MM.1S (cell line): ENCODE results near the gene SNX24.
A peak's percentile ranks its signal among the peaks of the same experiment; 100 is the strongest.

Source experiments
- DNase-seq: peaks from one replicate; pipeline ENCODE4 v3.0.0-alpha.2; 2015
- H2AFZ ChIP-seq: fragments of 300-600 bp; sonication (generic); 2 replicates; pipeline ENCODE4 v1.6.0; 2016; ENCODE audit warnings: antibody characterized with exemption, low read length
- H3F3A ChIP-seq: fragments of 300-600 bp; sonication (generic); 2 replicates; pipeline ENCODE4 v1.6.1; 2016; ENCODE audit warnings: mild to moderate bottlenecking, antibody characterized with exemption, low read length, moderate library complexity, mixed read lengths; ENCODE audit not compliant: insufficient read depth
- H3K27ac ChIP-seq: fragments of 300-600 bp; sonication (generic); 2 replicates; pipeline ENCODE4 v1.5.1; 2016; ENCODE audit warnings: mild to moderate bottlenecking, low read length
- H3K27me3 ChIP-seq: fragments of 300-600 bp; sonication (generic); replicated peaks from 2 replicates; pipeline ENCODE4 v1.6.0; 2016; ENCODE audit warnings: low read length; ENCODE audit not compliant: insufficient read depth
- H3K36me3 ChIP-seq: fragments of 300-600 bp; sonication (generic); replicated peaks from 2 replicates; pipeline ENCODE4 v1.6.1; 2016; ENCODE audit warnings: mild to moderate bottlenecking, low read length, mixed read lengths; ENCODE audit not compliant: insufficient read depth
- H3K4me1 ChIP-seq: fragments of 300-600 bp; sonication (generic); 2 replicates; pipeline ENCODE4 v1.6.1; 2016; ENCODE audit warnings: low read length, mixed read lengths
- H3K4me2 ChIP-seq: fragments of 300-600 bp; sonication (generic); 2 replicates; pipeline ENCODE4 v1.6.0; 2016; ENCODE audit warnings: low read depth, low read length
- H3K4me3 ChIP-seq: fragments of 300-600 bp; sonication (generic); 2 replicates; pipeline ENCODE4 v1.5.1; 2016; ENCODE audit warnings: low read length, mixed read lengths
- H3K79me2 ChIP-seq: fragments of 300-600 bp; sonication (generic); 2 replicates; pipeline ENCODE4 v1.6.1; 2016; ENCODE audit warnings: mixed run types, low read length, mixed read lengths
- H3K9ac ChIP-seq: fragments of 300-600 bp; sonication (generic); 2 replicates; pipeline ENCODE4 v1.6.1; 2016; ENCODE audit warnings: low read length, mixed read lengths
- H3K9me2 ChIP-seq: fragments of 300-600 bp; sonication (generic); replicated peaks from 2 replicates; pipeline ENCODE4 v1.6.1; 2016; ENCODE audit warnings: mild to moderate bottlenecking, low read length, mixed read lengths; ENCODE audit not compliant: insufficient read depth
- H3K9me3 ChIP-seq: fragments of 300-600 bp; sonication (generic); replicated peaks from 2 replicates; pipeline ENCODE4 v1.6.1; 2016; ENCODE audit warnings: mild to moderate bottlenecking, low read length, mixed read lengths; ENCODE audit not compliant: insufficient read depth
- H4K20me1 ChIP-seq: fragments of 300-600 bp; sonication (generic); 2 replicates; pipeline ENCODE4 v1.6.1; 2016; ENCODE audit warnings: mild to moderate bottlenecking, low read length, moderate library complexity, mixed read lengths; ENCODE audit not compliant: insufficient read depth
- EZH2 ChIP-seq: fragments of 300-600 bp; sonication (generic); optimal IDR thresholded peaks from 2 replicates; pipeline ENCODE3; 2017; ENCODE audit warnings: low read depth, mild to moderate bottlenecking, antibody characterized with exemption, low read length, mixed read lengths
- EZH2phosphoT487 ChIP-seq: fragments of 300-600 bp; sonication (generic); IDR thresholded peaks from 2 replicates; pipeline ENCODE4 v1.6.1; 2018; ENCODE audit warnings: antibody characterized with exemption, low read length
- TF ChIP-seq, protein P1 (sequence below): fragments of 300-600 bp; sonication (generic); IDR thresholded peaks from 2 replicates; pipeline ENCODE4 v1.5.1; 2016; ENCODE audit warnings: antibody characterized with exemption, low read length, mixed read lengths

The SNX24 gene

DNA sequence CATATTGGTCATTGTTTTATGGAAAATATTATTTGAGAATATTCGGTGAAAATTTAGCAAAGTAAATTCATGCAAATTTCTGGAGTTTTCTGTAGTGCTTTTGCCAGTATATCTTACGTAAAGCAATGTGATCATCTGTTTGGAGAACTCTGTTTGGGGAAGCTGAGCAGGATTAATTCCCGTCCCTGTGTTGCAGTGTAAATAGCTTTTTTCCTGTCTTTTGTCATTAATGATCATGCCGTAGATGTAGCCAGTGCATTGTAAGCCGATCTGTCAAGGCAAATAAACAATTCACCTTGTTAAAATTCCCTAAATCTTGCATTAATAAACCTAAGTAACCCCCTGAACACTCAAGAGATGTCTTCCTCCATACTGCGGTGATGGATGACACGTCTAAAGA, 151.9 kb downstream of the SNX24 start:
- no peak overlapping the region for H3K27ac ChIP-seq
- H3K4me2 ChIP-seq, result no peak overlapping the region
- H3K9ac ChIP-seq, result no peak overlapping the region
- DNase-seq, result no peak
- H2AFZ ChIP-seq, result no peak overlapping the region
- no peaks in the 10 kb centered on the region for H3K9me2 ChIP-seq
- H3K9me3 ChIP-seq, result no peaks in the 10 kb centered on the region
- no peaks in the 10 kb centered on the region for H3K36me3 ChIP-seq
- TF ChIP-seq EZH2 (no peak), EZH2phosphoT487 (no peak)
- TF ChIP-seq, protein P1, sequence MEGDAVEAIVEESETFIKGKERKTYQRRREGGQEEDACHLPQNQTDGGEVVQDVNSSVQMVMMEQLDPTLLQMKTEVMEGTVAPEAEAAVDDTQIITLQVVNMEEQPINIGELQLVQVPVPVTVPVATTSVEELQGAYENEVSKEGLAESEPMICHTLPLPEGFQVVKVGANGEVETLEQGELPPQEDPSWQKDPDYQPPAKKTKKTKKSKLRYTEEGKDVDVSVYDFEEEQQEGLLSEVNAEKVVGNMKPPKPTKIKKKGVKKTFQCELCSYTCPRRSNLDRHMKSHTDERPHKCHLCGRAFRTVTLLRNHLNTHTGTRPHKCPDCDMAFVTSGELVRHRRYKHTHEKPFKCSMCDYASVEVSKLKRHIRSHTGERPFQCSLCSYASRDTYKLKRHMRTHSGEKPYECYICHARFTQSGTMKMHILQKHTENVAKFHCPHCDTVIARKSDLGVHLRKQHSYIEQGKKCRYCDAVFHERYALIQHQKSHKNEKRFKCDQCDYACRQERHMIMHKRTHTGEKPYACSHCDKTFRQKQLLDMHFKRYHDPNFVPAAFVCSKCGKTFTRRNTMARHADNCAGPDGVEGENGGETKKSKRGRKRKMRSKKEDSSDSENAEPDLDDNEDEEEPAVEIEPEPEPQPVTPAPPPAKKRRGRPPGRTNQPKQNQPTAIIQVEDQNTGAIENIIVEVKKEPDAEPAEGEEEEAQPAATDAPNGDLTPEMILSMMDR, result no peak
- H3K27me3 ChIP-seq, result no peaks in the 10 kb centered on the region
- no peaks in the 10 kb centered on the region for H3K79me2 ChIP-seq
- H4K20me1 ChIP-seq, result no peaks in the 10 kb centered on the region
- H3K4me1 ChIP-seq, result no peaks in the 10 kb centered on the region
- H3K4me3 ChIP-seq, result no peak overlapping the region
- H3F3A ChIP-seq, result no peaks in the 10 kb centered on the region

DNA sequence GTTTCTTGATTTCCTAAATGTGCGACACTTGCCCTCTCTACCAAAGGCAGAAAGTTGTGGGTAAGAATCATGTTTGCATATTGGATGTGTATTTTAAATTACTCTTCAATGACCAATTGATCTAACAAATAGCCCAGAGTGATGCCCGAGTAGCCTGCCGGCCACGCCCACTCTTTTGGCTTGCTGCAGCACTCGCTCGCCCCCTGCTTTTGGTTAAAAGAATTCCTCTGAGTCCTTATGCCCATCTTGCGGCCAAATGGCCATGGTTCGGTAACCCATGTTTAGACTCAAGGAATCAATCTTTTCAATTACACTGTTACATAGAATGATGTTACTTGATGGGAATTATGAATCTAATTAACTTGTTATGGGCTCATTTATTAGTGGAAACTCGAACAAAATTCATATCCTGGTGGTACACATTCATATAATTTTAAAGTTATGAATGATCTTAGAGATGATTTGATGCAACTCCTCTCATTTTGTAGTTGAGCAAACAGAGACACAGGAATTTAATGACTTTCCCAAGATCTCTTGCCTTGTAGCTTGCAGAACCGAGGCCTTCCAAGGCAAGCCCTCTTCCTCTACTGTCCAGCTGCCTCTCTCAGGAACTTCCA, 154.6 kb downstream of the SNX24 start:
- Histone ChIP-seq H3K9me2 (no peaks in the 10 kb centered on the region), H3F3A (no peaks in the 10 kb centered on the region), H2AFZ (no peak overlapping the region), H3K4me2 (no peak overlapping the region), H3K9me3 (no peaks in the 10 kb centered on the region), H3K4me1 (no peaks in the 10 kb centered on the region), H3K9ac (no peak overlapping the region), H3K27me3 (no peaks in the 10 kb centered on the region), H4K20me1 (no peaks in the 10 kb centered on the region), H3K4me3 (no peak overlapping the region), H3K27ac (no peak overlapping the region), H3K79me2 (no peaks in the 10 kb centered on the region), H3K36me3 (no peaks in the 10 kb centered on the region)
- TF ChIP-seq, protein P1, result peak; percentile 75
- TF ChIP-seq EZH2phosphoT487, result no peak
- peak; percentile 74 for DNase-seq

DNA sequence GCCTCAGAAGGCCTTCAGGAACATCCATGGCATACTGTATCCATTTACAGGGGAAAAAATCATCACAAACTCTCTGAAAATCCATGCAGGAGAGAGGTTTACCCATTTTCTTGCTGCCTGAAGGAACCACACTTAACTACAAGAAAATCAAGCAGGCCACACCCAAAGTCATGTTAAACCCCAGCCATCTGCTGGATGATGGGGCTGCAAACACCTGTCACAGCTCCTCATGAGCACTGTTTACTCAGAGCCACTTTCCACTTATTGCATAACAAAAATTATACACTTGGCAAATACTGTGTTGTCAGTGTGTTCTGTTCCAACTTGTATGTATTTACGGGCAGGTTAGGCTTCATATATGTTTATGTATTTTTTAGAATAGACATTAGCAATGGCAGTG, 155.3 kb downstream of the SNX24 start:
- H3K4me3 ChIP-seq, result no peak overlapping the region
- DNase-seq, result no peak
- H3K79me2 ChIP-seq, result no peaks in the 10 kb centered on the region
- H3F3A ChIP-seq, result no peaks in the 10 kb centered on the region
- no peak overlapping the region for H3K4me2 ChIP-seq
- H3K27me3 ChIP-seq, result no peaks in the 10 kb centered on the region
- H3K36me3 ChIP-seq, result no peaks in the 10 kb centered on the region
- no peak overlapping the region for H3K9ac ChIP-seq
- H3K9me2 ChIP-seq, result no peaks in the 10 kb centered on the region
- no peaks in the 10 kb centered on the region for H4K20me1 ChIP-seq
- TF ChIP-seq EZH2phosphoT487 (no peak), EZH2 (no peak)
- TF ChIP-seq, protein P1, result no peak
- no peaks in the 10 kb centered on the region for H3K4me1 ChIP-seq
- no peak overlapping the region for H3K27ac ChIP-seq
- no peak overlapping the region for H2AFZ ChIP-seq
- no peaks in the 10 kb centered on the region for H3K9me3 ChIP-seq
